SK-N-SH treated with all-trans-retinoic acid at 6 μM for 48 hours (cell line): Measurements from ENCODE around the gene HINT2.

ENCODE experiments used
- ATAC-seq: fragments of 200-7000 bp; cut with Tn5 transposase; 3 replicates; pipeline ENCODE4 v1.9.1; 2020; ENCODE audit warnings: mild to moderate bottlenecking, moderate library complexity
- ARNTL ChIP-seq: fragments of 450-650 bp; formaldehyde crosslinking; IDR thresholded peaks from 2 replicates; pipeline ENCODE4 v1.5.0; 2020; ENCODE audit warnings: low read depth, mild to moderate bottlenecking, moderate library complexity, borderline replicate concordance
- BACH2 ChIP-seq: fragments of 250-450 bp; sonication (Bioruptor Pico); IDR thresholded peaks from 2 replicates; pipeline ENCODE4 v1.9.0; 2021; ENCODE audit warnings: mild to moderate bottlenecking, borderline replicate concordance
- CSDC2 ChIP-seq: fragments of 250-450 bp; sonication (Bioruptor Pico); IDR thresholded peaks from 2 replicates; pipeline ENCODE4 v1.5.0; 2020; ENCODE audit warnings: mild to moderate bottlenecking, moderate library complexity
- ESRRG ChIP-seq: fragments of 250-450 bp; sonication (Bioruptor Pico); IDR thresholded peaks from 2 replicates; pipeline ENCODE4 v1.6.1; 2021; ENCODE audit warnings: mild to moderate bottlenecking
- GLIS3 ChIP-seq: fragments of 250-450 bp; sonication (Bioruptor Pico); IDR thresholded peaks from 2 replicates; pipeline ENCODE4 v1.5.0; 2020; ENCODE audit warnings: mild to moderate bottlenecking, moderate library complexity
- ISL1 ChIP-seq: fragments of 250-450 bp; sonication (Bioruptor Pico); IDR thresholded peaks from 2 replicates; pipeline ENCODE4 v2.1.2; 2022; ENCODE audit warnings: mild to moderate bottlenecking, moderate library complexity
- PPARA ChIP-seq: fragments of 250-450 bp; sonication (Bioruptor Pico); IDR thresholded peaks from 2 replicates; pipeline ENCODE4 v1.5.0; 2020; ENCODE audit warnings: mild to moderate bottlenecking, borderline replicate concordance
- RARB ChIP-seq: fragments of 250-450 bp; sonication (Bioruptor Pico); IDR thresholded peaks from 2 replicates; pipeline ENCODE4 v1.8.0; 2021; ENCODE audit warnings: mild to moderate bottlenecking, moderate library complexity
- SNAI2 ChIP-seq: fragments of 250-450 bp; sonication (Bioruptor Pico); IDR thresholded peaks from 2 replicates; pipeline ENCODE4 v1.5.0; 2020; ENCODE audit warnings: mild to moderate bottlenecking, moderate library complexity
- TCF4 ChIP-seq: fragments of 250-450 bp; sonication (Bioruptor Pico); IDR thresholded peaks from 2 replicates; pipeline ENCODE4 v1.8.0; 2021; ENCODE audit warnings: mild to moderate bottlenecking, moderate library complexity, borderline replicate concordance
- TOX ChIP-seq: fragments of 250-450 bp; sonication (Bioruptor Pico); IDR thresholded peaks from 2 replicates; pipeline ENCODE4 v1.8.0; 2021; ENCODE audit warnings: mild to moderate bottlenecking, moderate library complexity, borderline replicate concordance
- ZFP3 ChIP-seq: fragments of 250-450 bp; sonication (Bioruptor Pico); IDR thresholded peaks from 2 replicates; pipeline ENCODE4 v1.5.0; 2020; ENCODE audit warnings: mild to moderate bottlenecking, moderate library complexity
- ZFP30 ChIP-seq: fragments of 450-650 bp; formaldehyde crosslinking; IDR thresholded peaks from 2 replicates; pipeline ENCODE4 v1.5.0; 2022; ENCODE audit warnings: mild to moderate bottlenecking, moderate library complexity
- ZNF565 ChIP-seq: fragments of 450-650 bp; formaldehyde crosslinking; conservative IDR thresholded peaks from 2 replicates; pipeline ENCODE4 v1.5.0; 2020; ENCODE audit warnings: low read depth, mild to moderate bottlenecking, moderate library complexity
- ZNF70 ChIP-seq: fragments of 450-650 bp; formaldehyde crosslinking; IDR thresholded peaks from 2 replicates; pipeline ENCODE4 v1.5.0; 2020; ENCODE audit warnings: mild to moderate bottlenecking, moderate library complexity
- ZNF8 ChIP-seq: fragments of 450-650 bp; formaldehyde crosslinking; IDR thresholded peaks from 2 replicates; pipeline ENCODE4 v1.5.0; 2020; ENCODE audit warnings: mild to moderate bottlenecking, moderate library complexity
- TF ChIP-seq, protein P1 (sequence below): fragments of 250-450 bp; sonication (Bioruptor Pico); IDR thresholded peaks from 2 replicates; pipeline ENCODE4 v1.5.0; 2020; ENCODE audit warnings: mild to moderate bottlenecking, moderate library complexity
- TF ChIP-seq, protein P2 (sequence below): fragments of 250-450 bp; sonication (Bioruptor Pico); IDR thresholded peaks from 2 replicates; pipeline ENCODE4 v1.5.1; 2021; ENCODE audit warnings: mild to moderate bottlenecking, moderate library complexity
- TF ChIP-seq, protein P3 (sequence below): fragments of 250-450 bp; sonication (Bioruptor Pico); IDR thresholded peaks from 2 replicates; pipeline ENCODE4 v1.8.0; 2021; ENCODE audit warnings: low read depth, mild to moderate bottlenecking, moderate library complexity, borderline replicate concordance
- TF ChIP-seq, protein P4 (sequence below): fragments of 250-450 bp; sonication (Bioruptor Pico); IDR thresholded peaks from 2 replicates; pipeline ENCODE4 v1.8.0; 2020; ENCODE audit warnings: mild to moderate bottlenecking, moderate library complexity, borderline replicate concordance

The HINT2 gene

DNA sequence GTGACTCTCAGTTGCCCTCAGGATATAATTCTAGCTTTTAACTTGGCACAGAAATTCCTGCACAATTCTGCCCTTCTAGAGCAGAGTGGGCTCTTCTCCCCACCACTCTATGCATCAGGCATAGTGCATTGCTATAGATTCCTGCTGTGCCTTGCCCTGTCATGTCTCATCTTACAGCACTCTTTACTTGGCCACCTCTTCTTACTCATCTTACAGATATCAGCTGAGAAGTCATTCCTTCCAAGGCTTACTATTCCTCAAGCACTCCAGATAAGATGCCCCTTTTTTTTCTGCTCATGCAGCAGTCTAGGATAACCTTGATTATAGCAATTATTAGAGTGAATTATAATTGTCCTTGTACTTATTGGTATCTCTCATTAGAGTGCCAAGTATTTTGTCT is 8.1 kb upstream of the HINT2 start:
- ATAC-seq = no peak
- TF ChIP-seq BACH2 = no peak
- no peak for TF ChIP-seq RARB (CRISPR knock-in tag)
- TF ChIP-seq, protein P1, sequence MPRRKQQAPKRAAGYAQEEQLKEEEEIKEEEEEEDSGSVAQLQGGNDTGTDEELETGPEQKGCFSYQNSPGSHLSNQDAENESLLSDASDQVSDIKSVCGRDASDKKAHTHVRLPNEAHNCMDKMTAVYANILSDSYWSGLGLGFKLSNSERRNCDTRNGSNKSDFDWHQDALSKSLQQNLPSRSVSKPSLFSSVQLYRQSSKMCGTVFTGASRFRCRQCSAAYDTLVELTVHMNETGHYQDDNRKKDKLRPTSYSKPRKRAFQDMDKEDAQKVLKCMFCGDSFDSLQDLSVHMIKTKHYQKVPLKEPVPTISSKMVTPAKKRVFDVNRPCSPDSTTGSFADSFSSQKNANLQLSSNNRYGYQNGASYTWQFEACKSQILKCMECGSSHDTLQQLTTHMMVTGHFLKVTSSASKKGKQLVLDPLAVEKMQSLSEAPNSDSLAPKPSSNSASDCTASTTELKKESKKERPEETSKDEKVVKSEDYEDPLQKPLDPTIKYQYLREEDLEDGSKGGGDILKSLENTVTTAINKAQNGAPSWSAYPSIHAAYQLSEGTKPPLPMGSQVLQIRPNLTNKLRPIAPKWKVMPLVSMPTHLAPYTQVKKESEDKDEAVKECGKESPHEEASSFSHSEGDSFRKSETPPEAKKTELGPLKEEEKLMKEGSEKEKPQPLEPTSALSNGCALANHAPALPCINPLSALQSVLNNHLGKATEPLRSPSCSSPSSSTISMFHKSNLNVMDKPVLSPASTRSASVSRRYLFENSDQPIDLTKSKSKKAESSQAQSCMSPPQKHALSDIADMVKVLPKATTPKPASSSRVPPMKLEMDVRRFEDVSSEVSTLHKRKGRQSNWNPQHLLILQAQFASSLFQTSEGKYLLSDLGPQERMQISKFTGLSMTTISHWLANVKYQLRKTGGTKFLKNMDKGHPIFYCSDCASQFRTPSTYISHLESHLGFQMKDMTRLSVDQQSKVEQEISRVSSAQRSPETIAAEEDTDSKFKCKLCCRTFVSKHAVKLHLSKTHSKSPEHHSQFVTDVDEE = no peak
- TF ChIP-seq, protein P2, sequence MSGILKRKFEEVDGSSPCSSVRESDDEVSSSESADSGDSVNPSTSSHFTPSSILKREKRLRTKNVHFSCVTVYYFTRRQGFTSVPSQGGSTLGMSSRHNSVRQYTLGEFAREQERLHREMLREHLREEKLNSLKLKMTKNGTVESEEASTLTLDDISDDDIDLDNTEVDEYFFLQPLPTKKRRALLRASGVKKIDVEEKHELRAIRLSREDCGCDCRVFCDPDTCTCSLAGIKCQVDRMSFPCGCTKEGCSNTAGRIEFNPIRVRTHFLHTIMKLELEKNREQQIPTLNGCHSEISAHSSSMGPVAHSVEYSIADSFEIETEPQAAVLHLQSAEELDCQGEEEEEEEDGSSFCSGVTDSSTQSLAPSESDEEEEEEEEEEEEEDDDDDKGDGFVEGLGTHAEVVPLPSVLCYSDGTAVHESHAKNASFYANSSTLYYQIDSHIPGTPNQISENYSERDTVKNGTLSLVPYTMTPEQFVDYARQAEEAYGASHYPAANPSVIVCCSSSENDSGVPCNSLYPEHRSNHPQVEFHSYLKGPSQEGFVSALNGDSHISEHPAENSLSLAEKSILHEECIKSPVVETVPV (CRISPR knock-in tag) = no peak
- TF ChIP-seq, protein P3, sequence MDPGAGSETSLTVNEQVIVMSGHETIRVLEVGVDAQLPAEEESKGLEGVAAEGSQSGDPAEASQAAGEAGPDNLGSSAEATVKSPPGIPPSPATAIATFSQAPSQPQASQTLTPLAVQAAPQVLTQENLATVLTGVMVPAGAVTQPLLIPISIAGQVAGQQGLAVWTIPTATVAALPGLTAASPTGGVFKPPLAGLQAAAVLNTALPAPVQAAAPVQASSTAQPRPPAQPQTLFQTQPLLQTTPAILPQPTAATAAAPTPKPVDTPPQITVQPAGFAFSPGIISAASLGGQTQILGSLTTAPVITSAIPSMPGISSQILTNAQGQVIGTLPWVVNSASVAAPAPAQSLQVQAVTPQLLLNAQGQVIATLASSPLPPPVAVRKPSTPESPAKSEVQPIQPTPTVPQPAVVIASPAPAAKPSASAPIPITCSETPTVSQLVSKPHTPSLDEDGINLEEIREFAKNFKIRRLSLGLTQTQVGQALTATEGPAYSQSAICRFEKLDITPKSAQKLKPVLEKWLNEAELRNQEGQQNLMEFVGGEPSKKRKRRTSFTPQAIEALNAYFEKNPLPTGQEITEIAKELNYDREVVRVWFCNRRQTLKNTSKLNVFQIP (CRISPR knock-in tag) = no peak
- no peak for TF ChIP-seq PPARA (CRISPR knock-in tag)
- TF ChIP-seq ISL1 (CRISPR knock-in tag) = no peak
- no peak for TF ChIP-seq ZFP30
- TF ChIP-seq TOX (CRISPR knock-in tag) = no peak
- no peak for TF ChIP-seq ESRRG
- no peak for TF ChIP-seq ZNF70 (CRISPR knock-in tag)
- no peak for TF ChIP-seq ZNF8 (CRISPR knock-in tag)
- no peak for TF ChIP-seq ARNTL (CRISPR knock-in tag)
- TF ChIP-seq TCF4 (CRISPR knock-in tag) = no peak
- TF ChIP-seq CSDC2 = no peak
- no peak for TF ChIP-seq ZFP3 (CRISPR knock-in tag)

DNA sequence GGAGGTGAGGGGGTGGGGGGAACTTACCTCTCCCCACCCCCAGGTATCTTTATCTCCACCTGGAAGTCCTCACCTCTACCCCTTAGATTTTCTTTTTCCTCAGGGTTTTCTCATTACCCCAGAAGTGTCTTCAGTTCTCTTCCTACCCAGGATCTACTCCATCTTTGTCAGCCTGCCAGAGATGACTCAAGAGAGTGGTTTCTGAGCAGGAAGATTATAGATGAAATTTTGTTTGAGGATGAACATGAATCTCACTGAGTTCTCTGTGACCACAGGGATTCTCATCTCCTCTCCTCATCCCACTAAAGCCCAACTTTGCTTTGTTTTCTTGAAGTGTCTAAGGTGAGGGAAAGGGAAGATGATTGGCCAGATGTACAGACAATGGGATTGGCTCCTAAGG is 5.2 kb upstream of the HINT2 start:
- no peak for ATAC-seq

DNA sequence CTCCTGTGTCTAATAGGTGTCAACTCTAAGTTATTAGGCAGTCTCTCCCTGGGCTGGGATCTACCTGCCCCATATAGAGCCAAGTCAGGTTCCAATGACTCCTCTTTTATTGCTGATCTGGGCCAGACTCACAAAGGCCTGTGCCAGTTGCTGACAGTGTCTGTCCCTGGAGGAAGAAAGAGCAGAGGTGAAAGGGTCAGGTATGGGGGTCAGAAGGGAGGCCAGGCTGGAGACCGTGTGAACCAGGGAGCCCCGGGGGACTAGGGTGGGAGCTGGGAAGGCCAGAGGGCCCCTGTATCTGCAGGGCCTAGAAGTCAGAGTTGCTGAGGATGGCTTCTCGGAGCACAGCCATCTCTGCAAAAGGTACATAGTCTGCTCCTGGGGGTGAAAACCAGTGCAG is 3.5 kb upstream of the HINT2 start:
- TF ChIP-seq CSDC2 = no peak
- no peak for TF ChIP-seq SNAI2 (CRISPR knock-in tag)
- TF ChIP-seq RARB (CRISPR knock-in tag) = no peak
- TF ChIP-seq ZNF70 (CRISPR knock-in tag) = no peak
- TF ChIP-seq, protein P1 = no peak
- TF ChIP-seq ISL1 (CRISPR knock-in tag) = no peak
- TF ChIP-seq, protein P4, sequence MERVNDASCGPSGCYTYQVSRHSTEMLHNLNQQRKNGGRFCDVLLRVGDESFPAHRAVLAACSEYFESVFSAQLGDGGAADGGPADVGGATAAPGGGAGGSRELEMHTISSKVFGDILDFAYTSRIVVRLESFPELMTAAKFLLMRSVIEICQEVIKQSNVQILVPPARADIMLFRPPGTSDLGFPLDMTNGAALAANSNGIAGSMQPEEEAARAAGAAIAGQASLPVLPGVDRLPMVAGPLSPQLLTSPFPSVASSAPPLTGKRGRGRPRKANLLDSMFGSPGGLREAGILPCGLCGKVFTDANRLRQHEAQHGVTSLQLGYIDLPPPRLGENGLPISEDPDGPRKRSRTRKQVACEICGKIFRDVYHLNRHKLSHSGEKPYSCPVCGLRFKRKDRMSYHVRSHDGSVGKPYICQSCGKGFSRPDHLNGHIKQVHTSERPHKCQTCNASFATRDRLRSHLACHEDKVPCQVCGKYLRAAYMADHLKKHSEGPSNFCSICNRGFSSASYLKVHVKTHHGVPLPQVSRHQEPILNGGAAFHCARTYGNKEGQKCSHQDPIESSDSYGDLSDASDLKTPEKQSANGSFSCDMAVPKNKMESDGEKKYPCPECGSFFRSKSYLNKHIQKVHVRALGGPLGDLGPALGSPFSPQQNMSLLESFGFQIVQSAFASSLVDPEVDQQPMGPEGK = no peak
- TF ChIP-seq PPARA (CRISPR knock-in tag) = no peak
- no peak for TF ChIP-seq ZNF565 (CRISPR knock-in tag)
- TF ChIP-seq, protein P2 (CRISPR knock-in tag) = no peak
- TF ChIP-seq, protein P3 (CRISPR knock-in tag) = no peak
- no peak for TF ChIP-seq ZFP30
- ATAC-seq = no peak

More for the DNA sequence above, 5.2 kb upstream of the HINT2 start:
- TF ChIP-seq ESRRG (no peak), GLIS3 (CRISPR knock-in tag) (no peak), TCF4 (CRISPR knock-in tag) (no peak), SNAI2 (CRISPR knock-in tag) (no peak)
